HG03064 (cell line): Measurements from ENCODE around the gene DLGAP1.

ENCODE experiments used
- ATAC-seq: cut with Tn5 transposase; IDR thresholded peaks from one replicate; pipeline ENCODE4 v1.9.1; 2021; ENCODE audit warnings: low read depth; ENCODE audit not compliant: unreplicated experiment

DLGAP1 gene

GRCh38 chr18:3966246-3966641 is 488.9 kb downstream of the DLGAP1 start:
- no peak for ATAC-seq

GRCh38 chr18:3960977-3961376 is 494.1 kb downstream of the DLGAP1 start:
- no peak for ATAC-seq

GRCh38 chr18:3960142-3960541 is 495.0 kb downstream of the DLGAP1 start:
- ATAC-seq, result no peak

- ATAC-seq, result no peak
Observed at GRCh38 chr18:3952031-3952430, 503.1 kb downstream of the DLGAP1 start.

- no peak for ATAC-seq
Observed at GRCh38 chr18:3950668-3951404, 504.3 kb downstream of the DLGAP1 start.

GRCh38 chr18:3948958-3949357 is 506.1 kb downstream of the DLGAP1 start:
- no peak for ATAC-seq

GRCh38 chr18:3947383-3947782 is 507.7 kb downstream of the DLGAP1 start:
- ATAC-seq, result no peak

GRCh38 chr18:3935305-3935704 is 519.8 kb downstream of the DLGAP1 start:
- ATAC-seq, result no peak

GRCh38 chr18:3932276-3932675 is 522.8 kb downstream of the DLGAP1 start:
- ATAC-seq, result no peak

- no peak for ATAC-seq
Observed at GRCh38 chr18:3931542-3932112, 523.5 kb downstream of the DLGAP1 start.

- no peak for ATAC-seq
Observed at GRCh38 chr18:3931013-3931315, 524.1 kb downstream of the DLGAP1 start.

GRCh38 chr18:3930126-3931012 is 524.7 kb downstream of the DLGAP1 start:
- no peak for ATAC-seq

- no peak for ATAC-seq
Observed at GRCh38 chr18:3924455-3924854, 530.7 kb downstream of the DLGAP1 start.

GRCh38 chr18:3923750-3924149 is 531.4 kb downstream of the DLGAP1 start:
- no peak for ATAC-seq

GRCh38 chr18:3921826-3922225 is 533.3 kb downstream of the DLGAP1 start:
- ATAC-seq, result no peak

GRCh38 chr18:3920832-3921231 is 534.3 kb downstream of the DLGAP1 start:
- no peak for ATAC-seq

- no peak for ATAC-seq
Observed at GRCh38 chr18:3919396-3920061, 535.6 kb downstream of the DLGAP1 start.

GRCh38 chr18:3916082-3916481 is 539.0 kb downstream of the DLGAP1 start:
- no peak for ATAC-seq

GRCh38 chr18:3914833-3915610 is 540.1 kb downstream of the DLGAP1 start:
- ATAC-seq, result no peak

- ATAC-seq, result no peak
Observed at GRCh38 chr18:3914109-3914508, 541.0 kb downstream of the DLGAP1 start.
